H7 (cell line): ENCODE data around the gene SORBS1. TPM values are rescaled to one million over a fixed set of nuclear protein-coding genes. Genes with fewer than 3 reads are reported as not detected.

Experiments
- DNase-seq: peaks from one replicate; pipeline ENCODE4 v3.0.0; 2012
- H3K27me3 ChIP-seq: 2 replicates; pipeline ENCODE4 v1.6.0; 2011; ENCODE audit warnings: mild to moderate bottlenecking, low read length; ENCODE audit not compliant: control insufficient read depth, insufficient read depth
- H3K36me3 ChIP-seq: replicated peaks from 2 replicates; pipeline ENCODE4 v1.5.1; 2011; ENCODE audit warnings: low read length; ENCODE audit not compliant: control insufficient read depth, insufficient read depth
- H3K4me3 ChIP-seq: 2 replicates; pipeline ENCODE4 v1.5.1; 2011; ENCODE audit warnings: low read depth, mild to moderate bottlenecking, control low read depth, low read length, moderate library complexity; ENCODE audit not compliant: insufficient read depth
- total RNA-seq: library from RNA; depleted of rRNA; stranded (reverse); fragments of >200 nt; shearing (Covaris generic); gene quantifications from 2 replicates; pipeline ENCODE4 v1.2.3, GENCODE V29; 2014

Gene SORBS1
- total RNA-seq, 1 experiment from 2014 or later = 10.2 TPM

- no peak for DNase-seq
Observed at GRCh38 chr10:95399183-95399582, 162.0 kb downstream of the SORBS1 start.

GRCh38 chr10:95397747-95398146, 163.4 kb downstream of the SORBS1 start:
- DNase-seq = no peak
- Histone ChIP-seq H3K27me3 (no peaks in the 10 kb centered on the region), H3K4me3 (no peak overlapping the region), H3K36me3 (peaks cover 10% of the 10 kb centered on the region)

More at GRCh38 chr10:95399183-95399582, 162.0 kb downstream of the SORBS1 start:
- Histone ChIP-seq H3K4me3 (no peak overlapping the region), H3K36me3 (peaks cover 10% of the 10 kb centered on the region), H3K27me3 (no peaks in the 10 kb centered on the region)

GRCh38 chr10:95395947-95396449, 165.2 kb downstream of the SORBS1 start:
- no peaks in the 10 kb centered on the region for H3K27me3 ChIP-seq
- DNase-seq = no peak
- H3K36me3 ChIP-seq = peaks cover 10% of the 10 kb centered on the region

GRCh38 chr10:95394161-95394880, 166.8 kb downstream of the SORBS1 start:
- H3K27me3 ChIP-seq = no peaks in the 10 kb centered on the region
- no peak for DNase-seq
- no peak overlapping the region for H3K4me3 ChIP-seq
- peaks cover 10% of the 10 kb centered on the region for H3K36me3 ChIP-seq

More at GRCh38 chr10:95395947-95396449, 165.2 kb downstream of the SORBS1 start:
- H3K4me3 ChIP-seq = no peak overlapping the region

- Histone ChIP-seq H3K36me3 (peaks cover 5% of the 10 kb centered on the region), H3K4me3 (no peak overlapping the region), H3K27me3 (no peaks in the 10 kb centered on the region)
- no peak for DNase-seq
Observed at GRCh38 chr10:95392681-95393164, 168.4 kb downstream of the SORBS1 start.

- H3K27me3 ChIP-seq = no peaks in the 10 kb centered on the region
- DNase-seq = no peak
Observed at GRCh38 chr10:95392217-95392584, 169.0 kb downstream of the SORBS1 start.

GRCh38 chr10:95391581-95392216, 169.5 kb downstream of the SORBS1 start:
- H3K27me3 ChIP-seq = no peaks in the 10 kb centered on the region
- peak; percentile 74 for DNase-seq
- peaks cover 3% of the 10 kb centered on the region for H3K36me3 ChIP-seq
- no peak overlapping the region for H3K4me3 ChIP-seq

More at GRCh38 chr10:95392217-95392584, 169.0 kb downstream of the SORBS1 start:
- H3K4me3 ChIP-seq = no peak overlapping the region
- peaks cover 5% of the 10 kb centered on the region for H3K36me3 ChIP-seq

GRCh38 chr10:95391164-95391563, 170.0 kb downstream of the SORBS1 start:
- no peaks in the 10 kb centered on the region for H3K27me3 ChIP-seq
- H3K4me3 ChIP-seq = no peak overlapping the region
- peaks cover 2% of the 10 kb centered on the region; the same call in 1 of the 2 replicates for H3K36me3 ChIP-seq
- DNase-seq = no peak

- Histone ChIP-seq H3K27me3 (no peaks in the 10 kb centered on the region), H3K36me3 (no peaks in the 10 kb centered on the region), H3K4me3 (no peak overlapping the region)
- no peak for DNase-seq
Observed at GRCh38 chr10:95389982-95390381, 171.2 kb downstream of the SORBS1 start.

GRCh38 chr10:95389176-95389575, 172.0 kb downstream of the SORBS1 start:
- Histone ChIP-seq H3K27me3 (no peaks in the 10 kb centered on the region), H3K36me3 (no peaks in the 10 kb centered on the region), H3K4me3 (no peak overlapping the region)
- DNase-seq = no peak

- no peaks in the 10 kb centered on the region for H3K27me3 ChIP-seq
- no peaks in the 10 kb centered on the region for H3K36me3 ChIP-seq
- no peak overlapping the region for H3K4me3 ChIP-seq
- DNase-seq = no peak
Observed at GRCh38 chr10:95388539-95388938, 172.6 kb downstream of the SORBS1 start.

- Histone ChIP-seq H3K36me3 (no peaks in the 10 kb centered on the region), H3K4me3 (no peak overlapping the region), H3K27me3 (no peaks in the 10 kb centered on the region)
- no peak for DNase-seq
Observed at GRCh38 chr10:95388109-95388471, 173.1 kb downstream of the SORBS1 start.

- H3K4me3 ChIP-seq = no peak overlapping the region
- H3K36me3 ChIP-seq = no peaks in the 10 kb centered on the region
- no peaks in the 10 kb centered on the region for H3K27me3 ChIP-seq
- no peak for DNase-seq
Observed at GRCh38 chr10:95384011-95384704, 177.0 kb downstream of the SORBS1 start.

- H3K27me3 ChIP-seq = no peaks in the 10 kb centered on the region
- no peak overlapping the region for H3K4me3 ChIP-seq
- H3K36me3 ChIP-seq = no peaks in the 10 kb centered on the region
- no peak for DNase-seq
Observed at GRCh38 chr10:95382596-95382995, 178.6 kb downstream of the SORBS1 start.
